ENCODE measurements around the gene CD70.
"Not testable (repeated sequence)": the region's sequence is repeated elsewhere in the genome, so short reads cannot be mapped to it uniquely, and the experiment has no call there.

DNA sequence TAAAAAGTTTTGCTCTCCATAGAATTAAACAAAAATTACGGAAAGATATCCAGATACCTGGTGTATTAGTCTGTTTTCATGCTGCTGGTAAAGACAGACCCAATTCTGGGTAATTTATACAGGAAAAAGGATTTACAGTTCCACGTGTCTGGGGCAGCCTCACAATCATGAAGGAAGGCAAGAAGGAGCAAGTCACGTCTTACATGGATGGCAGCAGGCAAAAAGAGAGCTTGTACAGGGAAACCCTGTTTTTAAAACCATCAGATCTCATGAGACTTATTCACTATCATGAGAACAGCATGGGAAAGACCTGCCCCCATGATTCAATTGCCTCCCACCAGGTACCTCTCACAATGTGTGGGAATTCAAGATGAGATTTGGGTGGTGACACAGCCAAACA is 24.2 kb downstream of the CD70 start:
- TF ChIP-seq, protein P1, sequence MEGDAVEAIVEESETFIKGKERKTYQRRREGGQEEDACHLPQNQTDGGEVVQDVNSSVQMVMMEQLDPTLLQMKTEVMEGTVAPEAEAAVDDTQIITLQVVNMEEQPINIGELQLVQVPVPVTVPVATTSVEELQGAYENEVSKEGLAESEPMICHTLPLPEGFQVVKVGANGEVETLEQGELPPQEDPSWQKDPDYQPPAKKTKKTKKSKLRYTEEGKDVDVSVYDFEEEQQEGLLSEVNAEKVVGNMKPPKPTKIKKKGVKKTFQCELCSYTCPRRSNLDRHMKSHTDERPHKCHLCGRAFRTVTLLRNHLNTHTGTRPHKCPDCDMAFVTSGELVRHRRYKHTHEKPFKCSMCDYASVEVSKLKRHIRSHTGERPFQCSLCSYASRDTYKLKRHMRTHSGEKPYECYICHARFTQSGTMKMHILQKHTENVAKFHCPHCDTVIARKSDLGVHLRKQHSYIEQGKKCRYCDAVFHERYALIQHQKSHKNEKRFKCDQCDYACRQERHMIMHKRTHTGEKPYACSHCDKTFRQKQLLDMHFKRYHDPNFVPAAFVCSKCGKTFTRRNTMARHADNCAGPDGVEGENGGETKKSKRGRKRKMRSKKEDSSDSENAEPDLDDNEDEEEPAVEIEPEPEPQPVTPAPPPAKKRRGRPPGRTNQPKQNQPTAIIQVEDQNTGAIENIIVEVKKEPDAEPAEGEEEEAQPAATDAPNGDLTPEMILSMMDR (IDR thresholded peaks at IDR 0.05 in 8 of 11, conservative IDR thresholded peaks at IDR 0.05 in 3 of 11) = not testable (repeated sequence)
- TF ChIP-seq POLR2AphosphoS5, POLR2A (IDR thresholded peaks at IDR 0.05): not testable (repeated sequence)
